H9 (cell line): ENCODE data around the gene MAOA. TPM values are rescaled to one million over a fixed set of nuclear protein-coding genes. Genes with fewer than 3 reads are reported as not detected.

ENCODE experiments used
- DNase-seq: peaks from one replicate; pipeline ENCODE4 v3.0.0-alpha.2; 2017
- H2AFZ ChIP-seq: one replicate; pipeline ENCODE4 v1.6.1; 2013; ENCODE audit warnings: mild to moderate bottlenecking, low read length, control low read depth, moderate library complexity
- H2AK5ac ChIP-seq: 2 replicates; pipeline ENCODE4 v1.6.1; 2013; ENCODE audit warnings: low read length, control low read depth, mixed read lengths; ENCODE audit not compliant: insufficient read length
- H2BK120ac ChIP-seq: one replicate; pipeline ENCODE4 v1.6.1; 2013; ENCODE audit warnings: low read depth, mild to moderate bottlenecking, low read length, control low read depth, inconsistent platforms; ENCODE audit not compliant: poor library complexity, severe bottlenecking
- H2BK12ac ChIP-seq: 2 replicates; pipeline ENCODE4 v1.6.1; 2013; ENCODE audit warnings: low read length, control low read depth, mixed read lengths, low read depth; ENCODE audit not compliant: insufficient read length
- H2BK15ac ChIP-seq: 2 replicates; pipeline ENCODE4 v1.6.1; 2013; ENCODE audit warnings: low read depth, low read length, control low read depth
- H2BK20ac ChIP-seq: one replicate; pipeline ENCODE4 v1.6.1; 2013; ENCODE audit warnings: low read depth, mild to moderate bottlenecking, low read length, control low read depth, inconsistent platforms; ENCODE audit not compliant: poor library complexity, severe bottlenecking
- H2BK5ac ChIP-seq: 2 replicates; pipeline ENCODE4 v1.6.1; 2013; ENCODE audit warnings: low read length, control low read depth, mixed read lengths; ENCODE audit not compliant: insufficient read length
- H3K14ac ChIP-seq: 2 replicates; pipeline ENCODE4 v1.6.1; 2013; ENCODE audit warnings: low read length, control low read depth; ENCODE audit not compliant: insufficient read depth
- H3K18ac ChIP-seq: 2 replicates; pipeline ENCODE4 v1.6.1; 2013; ENCODE audit warnings: low read depth, mild to moderate bottlenecking, mixed read lengths, low read length, control low read depth; ENCODE audit not compliant: insufficient read length
- H3K23ac ChIP-seq: 2 replicates; pipeline ENCODE4 v1.6.1; 2013; ENCODE audit warnings: low read length, control low read depth, mixed read lengths, low read depth; ENCODE audit not compliant: insufficient read length
- H3K23me2 ChIP-seq: 2 replicates; pipeline ENCODE4 v1.6.1; 2013; ENCODE audit warnings: low read depth, mild to moderate bottlenecking, mixed read lengths, low read length, control low read depth; ENCODE audit not compliant: insufficient read length, poor library complexity, severe bottlenecking
- H3K27ac ChIP-seq: 2 replicates; pipeline ENCODE4 v1.5.1; 2013; ENCODE audit warnings: low read length, control low read depth, mixed read lengths, low read depth; ENCODE audit not compliant: insufficient read length
- H3K27me3 ChIP-seq: 2 replicates; pipeline ENCODE4 v1.6.1; 2013; ENCODE audit warnings: low read length, control low read depth, inconsistent platforms; ENCODE audit not compliant: insufficient read depth
- H3K4ac ChIP-seq: 2 replicates; pipeline ENCODE4 v1.6.1; 2013; ENCODE audit warnings: low read depth, mild to moderate bottlenecking, control low read depth, inconsistent platforms, low read length, moderate library complexity
- H3K4me1 ChIP-seq: 2 replicates; pipeline ENCODE4 v1.6.1; 2013; ENCODE audit warnings: low read length, control low read depth, inconsistent platforms; ENCODE audit not compliant: insufficient read depth
- H3K4me2 ChIP-seq: 2 replicates; pipeline ENCODE4 v1.6.1; 2013; ENCODE audit warnings: low read length, control low read depth, mixed read lengths; ENCODE audit not compliant: insufficient read length, insufficient read depth
- H3K56ac ChIP-seq: 2 replicates; pipeline ENCODE4 v1.6.1; 2013; ENCODE audit warnings: low read depth, mild to moderate bottlenecking, mixed read lengths, low read length, control low read depth; ENCODE audit not compliant: insufficient read length
- H3K79me1 ChIP-seq: 2 replicates; pipeline ENCODE4 v1.6.1; 2013; ENCODE audit warnings: low read depth, mild to moderate bottlenecking, moderate library complexity, low read length, control low read depth, inconsistent platforms; ENCODE audit not compliant: insufficient read depth, poor library complexity, severe bottlenecking
- H3K79me2 ChIP-seq: 2 replicates; pipeline ENCODE4 v1.6.1; 2013; ENCODE audit warnings: low read length, control low read depth, inconsistent platforms; ENCODE audit not compliant: insufficient read depth
- H3K9ac ChIP-seq: 2 replicates; pipeline ENCODE4 v1.6.1; 2013; ENCODE audit warnings: low read length, control low read depth, mixed read lengths; ENCODE audit not compliant: insufficient read length; ENCODE audit errors: extremely low read depth
- H3K9me3 ChIP-seq: one replicate; pipeline ENCODE4 v1.6.1; 2013; ENCODE audit warnings: low read depth, low read length, inconsistent platforms; ENCODE audit not compliant: control insufficient read depth
- H3T11ph ChIP-seq: one replicate; pipeline ENCODE4 v1.6.1; 2013; ENCODE audit warnings: mild to moderate bottlenecking, low read length, control low read depth, inconsistent platforms
- H4K20me1 ChIP-seq: one replicate; pipeline ENCODE4 v1.6.1; 2013; ENCODE audit not compliant: control insufficient read depth, insufficient read length, insufficient read depth
- H4K5ac ChIP-seq: 2 replicates; pipeline ENCODE4 v1.6.1; 2013; ENCODE audit warnings: low read depth, mild to moderate bottlenecking, mixed read lengths, low read length, control low read depth; ENCODE audit not compliant: insufficient read length
- H4K8ac ChIP-seq: replicated peaks from 2 replicates; pipeline ENCODE4 v1.6.1; 2013; ENCODE audit warnings: low read length, control low read depth, mixed read lengths, low read depth; ENCODE audit not compliant: insufficient read length
- H4K91ac ChIP-seq: 2 replicates; pipeline ENCODE4 v1.6.1; 2013; ENCODE audit warnings: low read depth, mild to moderate bottlenecking, moderate library complexity, mixed read lengths, low read length, control low read depth; ENCODE audit not compliant: insufficient read length
- H3K27ac Mint-ChIP-seq, 3 experiments: 2 replicates in 2 of 3; 3 replicates in 1 of 3; pipeline ENCODE4 v1.8.0; 2020 to 2021; ENCODE audit warnings: mixed read lengths in 3 of 3, mild to moderate bottlenecking in 1 of 3, moderate library complexity in 1 of 3
- H3K27me3 Mint-ChIP-seq: 2 replicates; pipeline ENCODE4 v1.8.0; 2021; ENCODE audit warnings: low read depth, mild to moderate bottlenecking, moderate library complexity, mixed read lengths
- H3K36me3 Mint-ChIP-seq, 3 experiments: 2 replicates in 2 of 3; 3 replicates in 1 of 3; pipeline ENCODE4 v1.8.0; 2020 to 2021; ENCODE audit warnings: low read depth in 3 of 3, mixed read lengths in 3 of 3; ENCODE audit not compliant: insufficient read depth in 1 of 3
- H3K4me1 Mint-ChIP-seq, 2 experiments: 2 replicates each; pipeline ENCODE4 v1.8.0; 2020; ENCODE audit warnings: mixed read lengths in 2 of 2
- H3K4me3 Mint-ChIP-seq, 2 experiments: 2 replicates in 1 of 2; 3 replicates in 1 of 2; pipeline ENCODE4 v1.8.0; 2020 to 2021; ENCODE audit warnings: mild to moderate bottlenecking in 2 of 2, mixed read lengths in 2 of 2, moderate library complexity in 1 of 2
- H3K9me3 Mint-ChIP-seq, 2 experiments: 2 replicates in 1 of 2; 3 replicates in 1 of 2; pipeline ENCODE4 v1.8.0; 2020; ENCODE audit warnings: mild to moderate bottlenecking in 2 of 2, mixed read lengths in 2 of 2, moderate library complexity in 1 of 2
- CTCF ChIP-seq: fragments of 200-600 bp; sonication (generic); conservative IDR thresholded peaks from 3 replicates; pipeline ENCODE4 v1.8.0; 2021; ENCODE audit warnings: antibody characterized with exemption, mild to moderate bottlenecking
- WGBS: extraction: QIAGEN DNeasy Blood & Tissue Kit; methylation state at CpG from one replicate; pipeline ENCODE4 v1.1.7; 2013; ENCODE audit warnings: missing lambda C conversion rate, low lambda C conversion rate, mixed read lengths; ENCODE audit not compliant: insufficient read length; ENCODE audit errors: extremely low coverage; 5-methylcytosine and 5-hydroxymethylcytosine counted together
- total RNA-seq: library from RNA; stranded (reverse); gene quantifications from 2 replicates; pipeline ENCODE4 v1.2.1, GENCODE V29; 2021

The MAOA gene
- total RNA-seq, 1 experiment from 2014 or later: 0.28 TPM

DNA sequence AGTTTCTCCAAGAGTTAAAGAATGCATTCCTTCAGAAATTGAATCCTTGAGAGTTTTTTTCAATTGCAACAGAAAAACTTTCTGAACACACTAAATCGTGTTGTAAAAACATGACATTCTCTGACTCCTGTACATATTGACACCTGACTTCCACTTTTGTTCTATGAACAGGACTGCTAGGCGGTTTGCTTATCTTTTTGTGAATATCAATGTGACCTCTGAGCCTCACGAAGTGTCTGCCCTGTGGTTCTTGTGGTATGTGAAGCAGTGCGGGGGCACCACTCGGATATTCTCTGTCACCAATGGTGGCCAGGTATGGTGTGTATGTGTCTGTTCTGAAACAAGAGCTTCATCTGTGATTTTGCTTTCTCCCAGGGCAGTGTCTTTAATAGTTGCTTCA is 71.9 kb downstream of the MAOA start:
- Histone ChIP-seq H3K27me3 (no peaks in the 10 kb centered on the region), H2BK5ac (no peak overlapping the region), H2BK20ac (no peak overlapping the region), H3K4me2 (no peak overlapping the region), H3K79me2 (no peaks in the 10 kb centered on the region), H2AFZ (no peak overlapping the region), H3K56ac (no peak overlapping the region), H3T11ph (no peak overlapping the region), H3K14ac (no peak overlapping the region), H3K18ac (no peak overlapping the region), H2BK120ac (no peak overlapping the region), H3K23ac (no peak overlapping the region), H2BK12ac (no peak overlapping the region), H3K4me1 (no peaks in the 10 kb centered on the region), H2AK5ac (no peak overlapping the region), H4K20me1 (no peaks in the 10 kb centered on the region), H3K23me2 (no peaks in the 10 kb centered on the region), H4K5ac (no peak overlapping the region), H3K9me3 (no peaks in the 10 kb centered on the region), H3K9ac (no peak overlapping the region), H3K79me1 (no peaks in the 10 kb centered on the region), H3K27ac (no peak overlapping the region), H4K8ac (no peak overlapping the region), H3K4ac (no peak overlapping the region), H4K91ac (no peak overlapping the region), H2BK15ac (no peak overlapping the region)
- Mint-ChIP-seq H3K27ac (no peak overlapping the region), H3K9me3 (peaks cover 68 to 79% of the 10 kb centered on the region in 2 experiments), H3K27me3 (peaks cover 40% of the 10 kb centered on the region), H3K4me3 (no peak overlapping the region), H3K36me3 (peaks cover 0 to 7% (median 3%) of the 10 kb centered on the region in 3 experiments; a peak in 5 of 7 replicates), H3K4me1 (no peaks in the 10 kb centered on the region)
- no peak for DNase-seq
- no CpG with 5 or more reads among the region's 5 CpGs for WGBS
- TF ChIP-seq CTCF: no peak
